GM21717 (cell line): ENCODE data around the gene RHOXF2.
"Not testable (repeated sequence)": the region's sequence is repeated elsewhere in the genome, so short reads cannot be mapped to it uniquely, and the experiment has no call there.

Source experiments
- ATAC-seq: cut with Tn5 transposase; IDR thresholded peaks from one replicate; pipeline ENCODE4 v1.9.1; 2021; ENCODE audit warnings: mild to moderate bottlenecking, moderate library complexity; ENCODE audit not compliant: unreplicated experiment

RHOXF2 gene

GRCh38 chrX:120158313-120158712 is at the start of gene RHOXF2:
Gene RHOXF2, plus strand, starts transcription at chrX:120158613. Its CDS starts 138 bp downstream, at chrX:120158751.
- not testable (repeated sequence) for ATAC-seq

- no peak for ATAC-seq
These were observed 49.0 kb upstream of the RHOXF2 start for GRCh38 chrX:120109378-120109777.

- ATAC-seq: no peak
These were observed 46.8 kb upstream of the RHOXF2 start for GRCh38 chrX:120111611-120112010.

GRCh38 chrX:120115438-120115963 is 42.9 kb upstream of the RHOXF2 start, which contains the start of gene RHOXF1:
Gene RHOXF1, minus strand, starts transcription at chrX:120115913. Its CDS starts 51 bp downstream, at chrX:120115862.
- no peak for ATAC-seq

GRCh38 chrX:120120223-120120622 is 38.2 kb upstream of the RHOXF2 start:
- no peak for ATAC-seq

- ATAC-seq: no peak
These were observed 33.0 kb upstream of the RHOXF2 start for GRCh38 chrX:120125444-120125843.

GRCh38 chrX:120128306-120128846 is 30.0 kb upstream of the RHOXF2 start:
- not testable (repeated sequence) for ATAC-seq

- ATAC-seq: no peak
These were observed 22.3 kb upstream of the RHOXF2 start for GRCh38 chrX:120136128-120136527.

GRCh38 chrX:120136840-120137239 is 21.6 kb upstream of the RHOXF2 start:
- no peak for ATAC-seq

GRCh38 chrX:120137439-120137838 is 21.0 kb upstream of the RHOXF2 start:
- ATAC-seq: no peak

- no peak for ATAC-seq
These were observed 18.0 kb upstream of the RHOXF2 start for GRCh38 chrX:120140293-120140981.

- ATAC-seq: no peak
These were observed 14.1 kb upstream of the RHOXF2 start for GRCh38 chrX:120144178-120144844.

GRCh38 chrX:120145295-120145925 is 13.0 kb upstream of the RHOXF2 start:
- no peak for ATAC-seq

GRCh38 chrX:120146323-120146722 is 12.1 kb upstream of the RHOXF2 start:
- not testable (repeated sequence) for ATAC-seq

GRCh38 chrX:120147537-120147936 is 10.9 kb upstream of the RHOXF2 start:
- no peak for ATAC-seq

- not testable (repeated sequence) for ATAC-seq
These were observed 8.2 kb upstream of the RHOXF2 start for GRCh38 chrX:120150109-120150744.

GRCh38 chrX:120159086-120159485 is 673 bp downstream of the RHOXF2 start:
- ATAC-seq: not testable (repeated sequence)

- ATAC-seq: not testable (repeated sequence)
These were observed 34.8 kb downstream of the RHOXF2 start for GRCh38 chrX:120193254-120193653.

GRCh38 chrX:120193720-120194119 is 35.3 kb downstream of the RHOXF2 start:
- peak; percentile 93 for ATAC-seq

- ATAC-seq: not testable (repeated sequence)
These were observed 37.4 kb downstream of the RHOXF2 start for GRCh38 chrX:120195786-120196185.
